Measurements from ENCODE around the gene CHD3.

CHD3 gene

GRCh38 chr17:7875804-7876370 is 12.7 kb upstream of the CHD3 start:
- DNase-seq = no peak

- no peak for DNase-seq
Measured at GRCh38 chr17:7878234-7878633, 10.4 kb upstream of the CHD3 start.

- no peak for DNase-seq
Measured at GRCh38 chr17:7880076-7880868, 8.3 kb upstream of the CHD3 start.

- no peak for DNase-seq
Measured at GRCh38 chr17:7881276-7882054, 7.1 kb upstream of the CHD3 start.

GRCh38 chr17:7882068-7882467 is 6.5 kb upstream of the CHD3 start:
- no peak for DNase-seq

GRCh38 chr17:7882629-7883028 is 6.0 kb upstream of the CHD3 start:
- no peak for DNase-seq

- peak; percentile 68 for DNase-seq
Measured at GRCh38 chr17:7883781-7884386, 4.7 kb upstream of the CHD3 start.

- DNase-seq = peak; percentile 19
Measured at GRCh38 chr17:7884581-7885366, 3.8 kb upstream of the CHD3 start.

GRCh38 chr17:7885367-7886226 is 3.0 kb upstream of the CHD3 start:
- peak; percentile 25 for DNase-seq

- DNase-seq = peak; percentile 58
Measured at GRCh38 chr17:7886227-7887037, 2.2 kb upstream of the CHD3 start.

- no peak for DNase-seq
Measured at GRCh38 chr17:7887038-7887481, 1.5 kb upstream of the CHD3 start.

- peak; percentile 98 for DNase-seq
Measured at GRCh38 chr17:7887482-7888183, 956 bp upstream of the CHD3 start.

- peak; percentile 14 for DNase-seq
Measured at GRCh38 chr17:7889166-7889955, 772 bp downstream of the CHD3 start.

GRCh38 chr17:7893187-7893880 is 4.7 kb downstream of the CHD3 start:
- DNase-seq = no peak

GRCh38 chr17:7894226-7894625 is 5.6 kb downstream of the CHD3 start:
- no peak for DNase-seq

- DNase-seq = no peak
Measured at GRCh38 chr17:7894866-7895265, 6.3 kb downstream of the CHD3 start.

GRCh38 chr17:7897090-7897489 is 8.5 kb downstream of the CHD3 start:
- no peak for DNase-seq

GRCh38 chr17:7897773-7898172 is 9.2 kb downstream of the CHD3 start:
- peak; percentile 32 for DNase-seq

All from CD4-positive, alpha-beta T cell treated with Interleukin-4 for 4 hours (primary cell).